Sigmoid colon (tissue), 7 donors: ENCODE data around the gene C1QL2. TPM values are rescaled to one million over a fixed set of nuclear protein-coding genes. Genes with fewer than 3 reads are reported as not detected.

Source experiments
- DNase-seq: peaks from one replicate; pipeline ENCODE4 v3.0.0-alpha.2; 2019
- H3K27ac ChIP-seq, 4 donors: fragments of 200-600 bp; sonication (generic); one replicate each; pipeline ENCODE4 v1.5.1; 2016 to 2019; ENCODE audit warnings: mild to moderate bottlenecking in 1 of 4
- H3K27me3 ChIP-seq, 3 donors: fragments of 200-600 bp; sonication (generic); one replicate each; pipeline ENCODE4 v1.5.1; 2019; ENCODE audit warnings: mild to moderate bottlenecking in 1 of 3
- H3K36me3 ChIP-seq, 4 donors: fragments of 200-600 bp; sonication (generic); one replicate each; pipeline ENCODE4 v1.5.1; 2016 to 2019
- H3K4me1 ChIP-seq, 4 donors: fragments of 200-600 bp; sonication (generic); one replicate each; pipeline ENCODE4 v1.5.1; 2017 to 2019
- H3K4me3 ChIP-seq, 4 donors: fragments of 200-600 bp; sonication (generic); one replicate each; pipeline ENCODE4 v1.5.1; 2017 to 2019; ENCODE audit warnings: mild to moderate bottlenecking in 2 of 4, moderate library complexity in 1 of 4
- H3K9me3 ChIP-seq, 4 donors: fragments of 200-600 bp in 3 of 4; sonication (generic) in 3 of 4; one replicate each; pipeline versions ENCODE4 v1.5.1 to v1.6.1; 2013 to 2019
- CTCF ChIP-seq, 4 experiments: fragments of 450-650 bp in 3 of 4; fragments of 200-600 bp in 1 of 4; IDR thresholded peaks; one replicate each; pipeline ENCODE4 v1.5.1; 2016 to 2019; ENCODE audit warnings: antibody characterized with exemption in 4 of 4, mild to moderate bottlenecking in 3 of 4, moderate library complexity in 2 of 4
- EP300 ChIP-seq, 4 donors: sonication (generic); formaldehyde crosslinking; IDR thresholded peaks; one replicate each; pipeline ENCODE4 v1.6.1; 2017; ENCODE audit warnings: antibody characterized with exemption in 4 of 4
- POLR2A ChIP-seq, 2 donors: fragments of 450-650 bp; IDR thresholded peaks; one replicate each; pipeline ENCODE4 v1.6.1; 2016; ENCODE audit warnings: antibody characterized with exemption in 2 of 2, mild to moderate bottlenecking in 2 of 2, moderate library complexity in 2 of 2
- POLR2AphosphoS5 ChIP-seq, 4 donors: sonication (generic); formaldehyde crosslinking; IDR thresholded peaks; one replicate each; pipeline ENCODE4 v1.6.1; 2017; ENCODE audit warnings: antibody characterized with exemption in 4 of 4
- WGBS, 2 donors: extraction: QIAGEN DNeasy Blood & Tissue Kit; methylation state at CpG; one replicate each; pipeline ENCODE4 v1.1.7; 2013; 5-methylcytosine and 5-hydroxymethylcytosine counted together
- intact Hi-C: fragments of 100-400 bp; cut with DNase I; formaldehyde crosslinking; loops from one replicate; pipeline ENCODE4 v1.15.1; 2023
- polyA plus RNA-seq, 3 donors: library from polyadenylated mRNA; stranded (reverse); fragments of 200-250 nt; gene quantifications; one replicate each; pipeline ENCODE4 v1.2.3, GENCODE V29; 2013
- total RNA-seq, 4 donors: library from RNA; depleted of rRNA; stranded (reverse); fragments of >200 nt; gene quantifications; one replicate each; pipeline ENCODE4 v1.1.0, GENCODE V29; 2016
- donor health status: healthy with polysubstance abuse.
- donor health status: Bipolar disorder and iron deficiency.
- donor health status: healthy.

The C1QL2 gene
- total and polyA plus RNA-seq, 7 donors = not detected

- DNase-seq = no peak
- Histone ChIP-seq H3K36me3 (no peaks in the 10 kb centered on the region), H3K9me3 (no peaks in the 10 kb centered on the region), H3K27me3 (peaks cover 0 to 51% (median 0%) of the 10 kb centered on the region in 3 donors), H3K27ac (no peak overlapping the region), H3K4me1 (no peaks in the 10 kb centered on the region), H3K4me3 (no peak overlapping the region)
- intact Hi-C loops = no loop called here
- WGBS, 2 donors = 12 to 18% methylated on average over 13 of the region's 13 CpGs
- TF ChIP-seq CTCF (IDR thresholded peaks at IDR 0.05) = peak in 2 of 4 experiments; percentile 6 to 18
- TF ChIP-seq POLR2A (IDR thresholded peaks at IDR 0.05) = no peak
These were observed 31.9 kb downstream of the C1QL2 start for GRCh38 chr2:119126650-119127049.

GRCh38 chr2:119123389-119123788 is 35.2 kb downstream of the C1QL2 start:
- DNase-seq = no peak
- TF ChIP-seq POLR2A (IDR thresholded peaks at IDR 0.05) (no peak), CTCF (IDR thresholded peaks at IDR 0.05) (no peak), POLR2AphosphoS5 (IDR thresholded peaks at IDR 0.05) (no peak), EP300 (IDR thresholded peaks at IDR 0.05) (no peak)
- peaks cover 0 to 45% (median 0%) of the 10 kb centered on the region in 3 donors for H3K27me3 ChIP-seq
- H3K4me3 ChIP-seq = no peak overlapping the region
- H3K36me3 ChIP-seq = no peaks in the 10 kb centered on the region
- intact Hi-C loops = no loop called here
- no peaks in the 10 kb centered on the region for H3K4me1 ChIP-seq
- H3K9me3 ChIP-seq = no peaks in the 10 kb centered on the region
- no peak overlapping the region for H3K27ac ChIP-seq
- 52 to 53% methylated on average over 12 of the region's 12 CpGs for WGBS, 2 donors

GRCh38 chr2:119122663-119123062 is 35.9 kb downstream of the C1QL2 start:
- no peak for DNase-seq
- Histone ChIP-seq H3K4me1 (no peaks in the 10 kb centered on the region), H3K36me3 (no peaks in the 10 kb centered on the region), H3K27ac (no peak overlapping the region), H3K4me3 (no peak overlapping the region), H3K27me3 (peaks cover 0 to 43% (median 0%) of the 10 kb centered on the region in 3 donors), H3K9me3 (no peaks in the 10 kb centered on the region)
- 71 to 80% methylated on average over 5 of the region's 5 CpGs for WGBS, 2 donors
- TF ChIP-seq EP300 (IDR thresholded peaks at IDR 0.05) (no peak), CTCF (IDR thresholded peaks at IDR 0.05) (no peak)
- intact Hi-C loops = no loop called here

- WGBS, 2 donors = 56 to 60% methylated on average over 15 of the region's 15 CpGs
- H3K4me3 ChIP-seq = no peak overlapping the region
- H3K27me3 ChIP-seq = peaks cover 0 to 25% (median 0%) of the 10 kb centered on the region in 3 donors
- no peaks in the 10 kb centered on the region for H3K9me3 ChIP-seq
- H3K36me3 ChIP-seq = no peaks in the 10 kb centered on the region
- no peak for TF ChIP-seq EP300 (IDR thresholded peaks at IDR 0.05)
- TF ChIP-seq POLR2A (IDR thresholded peaks at IDR 0.05) = no peak
- TF ChIP-seq POLR2AphosphoS5 (IDR thresholded peaks at IDR 0.05) = no peak
- no peak for TF ChIP-seq CTCF (IDR thresholded peaks at IDR 0.05)
- no peaks in the 10 kb centered on the region for H3K4me1 ChIP-seq
- no peak overlapping the region for H3K27ac ChIP-seq
- intact Hi-C loops = no loop called here
- no peak for DNase-seq
These were observed 38.4 kb downstream of the C1QL2 start for GRCh38 chr2:119119999-119120756.
